C4-2B (cell line): ENCODE data around the gene SEC22C.

ENCODE experiments used
- H3K27ac ChIP-seq: fragments of 450-650 bp; 2 replicates; pipeline ENCODE4 v1.5.1; 2017
- CTCF ChIP-seq: fragments of 450-650 bp; conservative IDR thresholded peaks from 2 replicates; pipeline ENCODE4 v1.5.1; 2017; ENCODE audit warnings: mild to moderate bottlenecking
- ZFX ChIP-seq: fragments of 450-650 bp; IDR thresholded peaks from 2 replicates; pipeline ENCODE4 v1.6.1; 2017

SEC22C gene

GRCh38 chr3:42602961-42603360 is 21.2 kb upstream of the SEC22C start:
- TF ChIP-seq CTCF (no peak), ZFX (no peak)
- H3K27ac ChIP-seq = no peak overlapping the region

- no peak overlapping the region for H3K27ac ChIP-seq
- TF ChIP-seq CTCF (peak; percentile 20), ZFX (no peak)
Observed at GRCh38 chr3:42601896-42602581, 20.3 kb upstream of the SEC22C start.

GRCh38 chr3:42600958-42601675 is 19.4 kb upstream of the SEC22C start:
- peak overlapping the region; percentile 88 for H3K27ac ChIP-seq
- TF ChIP-seq ZFX (peak; percentile 52; the same call in 1 of the 2 replicates), CTCF (no peak)

- peak; percentile 77 for TF ChIP-seq ZFX
- TF ChIP-seq CTCF = no peak
- peak within 1 kb of the TSS; percentile 88 for H3K27ac ChIP-seq
Observed at GRCh38 chr3:42600111-42600957, 18.6 kb upstream of the SEC22C start, which contains the start of gene NKTR. Gene NKTR, plus strand, starts transcription at chr3:42600686. Its CDS starts 321 bp downstream, at chr3:42601007.

GRCh38 chr3:42597098-42597497 is 15.3 kb upstream of the SEC22C start:
- H3K27ac ChIP-seq = 0 out of 2 replicates have a peak overlapping the region, but pooled peaks have one; percentile 18

GRCh38 chr3:42595682-42596081 is 13.9 kb upstream of the SEC22C start:
- H3K27ac ChIP-seq = no peak overlapping the region
- TF ChIP-seq ZFX (no peak), CTCF (no peak)

GRCh38 chr3:42593635-42594034 is 11.9 kb upstream of the SEC22C start:
- H3K27ac ChIP-seq = no peak overlapping the region
- TF ChIP-seq ZFX (no peak), CTCF (no peak)
